HG03103 (cell line): ENCODE results near the gene PACS2.
"Not testable (repeated sequence)": the region's sequence is repeated elsewhere in the genome, so short reads cannot be mapped to it uniquely, and the experiment has no call there.

Experiments
- ATAC-seq: cut with Tn5 transposase; IDR thresholded peaks from one replicate; pipeline ENCODE4 v1.9.1; 2021; ENCODE audit warnings: low read depth; ENCODE audit not compliant: unreplicated experiment

The PACS2 gene

DNA sequence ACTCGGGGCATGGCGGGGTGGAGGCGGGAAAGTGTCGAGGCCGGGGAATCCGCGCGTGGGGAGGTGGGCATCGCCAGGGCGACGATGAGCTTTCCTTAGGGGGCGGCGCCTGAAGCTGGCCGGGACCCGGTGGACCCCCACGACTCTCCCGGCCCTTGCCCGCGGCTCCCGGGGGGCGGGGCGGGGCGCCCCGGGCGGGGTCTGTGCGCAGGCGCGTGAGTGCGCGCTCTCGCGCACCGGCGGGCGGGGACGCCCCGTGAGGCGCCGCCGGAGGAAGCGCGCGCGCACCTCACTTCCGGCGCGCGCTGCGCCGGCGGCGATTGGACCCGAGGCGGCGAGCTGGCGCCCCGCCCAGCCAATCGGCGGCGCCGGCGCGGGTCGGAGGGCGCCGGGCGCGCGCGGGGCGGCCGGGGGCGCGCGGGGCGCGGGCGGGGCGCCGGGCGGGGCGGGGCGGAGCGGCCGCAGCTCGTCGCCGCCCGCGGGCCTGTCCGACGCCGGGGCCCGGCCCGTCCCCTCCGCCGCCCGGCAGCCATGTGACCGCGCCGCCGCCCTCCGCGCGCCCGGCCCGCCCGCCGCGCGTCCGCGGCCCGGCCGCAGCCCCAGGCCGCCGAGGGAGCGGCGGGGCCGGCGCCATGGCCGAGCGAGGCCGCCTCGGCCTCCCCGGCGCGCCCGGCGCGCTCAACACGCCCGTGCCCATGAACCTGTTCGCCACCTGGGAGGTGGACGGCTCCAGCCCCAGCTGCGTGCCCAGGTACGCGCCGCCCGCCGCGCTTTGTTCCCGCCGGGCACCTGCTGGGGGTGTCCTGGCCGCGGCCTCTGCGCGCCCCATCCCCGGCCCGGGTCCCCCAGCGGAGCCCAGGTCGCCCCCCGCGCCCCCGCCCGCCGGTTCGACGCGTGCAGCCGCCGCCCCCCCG is at the start of gene PACS2:
PACS2 (plus strand) TSS at position 462 of the 914 bp plus-strand sequence; CDS start at position 633, 171 bp downstream.
- peak; percentile 55 for ATAC-seq

DNA sequence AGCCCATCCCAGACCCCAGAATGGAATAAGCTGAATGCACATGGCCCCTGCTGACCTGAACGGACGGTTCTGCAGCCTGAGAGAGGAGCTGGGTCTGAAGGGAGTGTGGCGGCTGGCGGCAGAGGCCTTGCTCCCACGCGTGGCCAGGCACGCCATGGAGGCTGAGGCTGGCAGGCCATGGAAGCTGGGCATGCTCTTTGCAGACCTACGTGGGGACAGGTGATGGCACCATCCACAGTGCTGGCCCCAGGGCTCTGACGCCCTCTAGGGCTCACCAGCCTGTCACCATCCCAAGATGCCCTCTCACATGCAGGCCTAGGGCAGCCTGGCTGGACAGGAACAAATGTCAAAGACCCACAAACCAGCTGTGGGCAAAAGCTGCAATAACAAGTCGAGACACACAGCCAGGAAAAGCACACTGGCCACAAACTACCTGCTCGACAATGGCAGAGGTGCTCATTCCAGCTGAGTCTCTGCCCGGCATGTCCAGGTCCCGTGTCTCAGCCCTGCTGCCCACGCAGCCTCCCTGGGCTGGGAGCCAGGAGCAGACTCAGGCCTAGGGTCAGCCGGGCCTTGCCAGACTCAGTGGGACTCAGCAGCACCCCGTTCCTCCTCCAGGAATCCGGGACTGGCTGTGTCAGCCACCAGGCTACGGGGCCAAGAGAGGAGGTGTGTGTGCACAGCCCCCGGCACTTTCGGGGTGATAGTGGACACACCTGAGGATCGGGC is 46.6 kb upstream of the PACS2 start:
- no peak for ATAC-seq

DNA sequence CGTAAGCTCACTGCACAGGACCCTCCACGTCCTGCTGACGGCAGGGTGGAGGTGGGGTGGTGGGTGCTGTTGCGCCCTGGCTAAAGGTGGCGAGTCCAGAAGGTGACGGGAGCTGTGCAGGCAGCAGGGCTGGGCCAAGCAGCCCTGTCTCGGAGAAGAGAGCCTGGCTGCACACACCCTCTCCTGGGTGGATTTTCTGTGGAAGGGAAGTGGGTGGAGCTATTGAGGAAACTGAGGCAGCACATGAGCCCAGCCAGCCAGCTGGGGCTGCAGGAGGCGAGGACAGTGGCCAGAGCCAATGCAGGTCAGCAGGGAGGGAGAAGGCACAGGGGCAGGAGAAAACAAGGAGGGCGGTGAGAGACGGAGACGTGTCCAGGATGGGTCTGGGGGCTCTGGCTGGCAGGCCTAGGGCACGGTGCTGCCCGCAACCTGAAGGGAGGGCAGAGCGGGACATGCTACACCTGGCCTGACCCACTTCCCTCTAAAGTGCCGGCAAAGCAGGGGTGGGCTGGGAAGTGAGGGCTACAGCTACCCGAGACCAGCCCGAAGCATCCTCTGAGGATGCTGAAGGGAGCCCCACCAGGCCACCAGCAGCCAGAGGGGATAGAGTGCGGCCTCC is 45.7 kb upstream of the PACS2 start:
- no peak for ATAC-seq

DNA sequence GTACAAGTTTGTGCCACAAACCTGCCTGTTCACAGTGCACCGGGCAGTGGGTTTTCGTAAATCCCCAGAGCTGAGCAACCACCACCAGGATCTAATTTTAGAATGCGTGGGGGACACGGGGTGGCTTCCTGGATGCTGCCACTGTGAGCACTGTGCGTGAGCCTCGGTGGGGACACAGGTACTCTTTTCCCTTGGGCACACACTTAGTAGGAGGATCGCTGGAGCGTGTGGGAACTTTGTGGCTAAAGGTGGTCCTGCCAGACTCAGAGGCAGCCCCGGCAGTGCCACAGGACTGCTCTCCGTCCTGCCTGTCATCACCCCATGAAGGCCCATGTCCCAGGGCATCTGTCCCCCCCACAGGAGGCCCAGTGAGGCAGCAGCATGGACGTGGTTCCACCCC is 45.1 kb upstream of the PACS2 start:
- ATAC-seq: no peak

DNA sequence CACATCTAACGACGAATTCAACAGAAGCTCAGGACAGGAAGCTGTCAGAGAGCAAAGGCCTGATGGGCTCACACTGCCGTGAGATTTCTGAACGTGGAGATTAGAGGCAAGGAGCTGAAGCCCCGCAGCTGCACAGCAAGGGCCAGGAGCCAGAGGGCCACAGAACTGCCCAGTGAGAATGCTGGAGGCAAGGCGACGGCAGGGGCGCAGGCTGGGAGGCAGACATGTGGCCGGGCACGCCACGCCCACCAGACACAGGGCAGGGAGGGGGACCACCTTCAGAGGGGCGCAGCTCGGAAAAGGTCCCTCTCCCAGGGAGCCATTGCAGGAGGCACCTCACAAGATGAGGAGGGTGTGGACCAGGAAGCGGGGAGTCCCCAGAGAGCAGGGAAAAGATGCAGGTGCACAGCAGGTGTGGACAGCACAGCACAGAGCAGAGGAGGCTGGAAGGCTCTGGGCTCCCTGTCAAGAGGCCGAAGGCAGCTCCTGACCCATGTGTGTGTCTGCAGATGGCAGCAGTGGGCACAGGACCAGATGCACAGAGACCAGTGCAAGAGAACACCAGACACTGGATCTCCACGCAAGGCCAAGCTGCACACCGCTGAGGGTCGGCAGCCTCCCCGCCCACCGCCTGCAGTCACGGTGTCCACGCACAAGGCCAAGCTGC is 43.2 kb upstream of the PACS2 start:
- no peak for ATAC-seq

DNA sequence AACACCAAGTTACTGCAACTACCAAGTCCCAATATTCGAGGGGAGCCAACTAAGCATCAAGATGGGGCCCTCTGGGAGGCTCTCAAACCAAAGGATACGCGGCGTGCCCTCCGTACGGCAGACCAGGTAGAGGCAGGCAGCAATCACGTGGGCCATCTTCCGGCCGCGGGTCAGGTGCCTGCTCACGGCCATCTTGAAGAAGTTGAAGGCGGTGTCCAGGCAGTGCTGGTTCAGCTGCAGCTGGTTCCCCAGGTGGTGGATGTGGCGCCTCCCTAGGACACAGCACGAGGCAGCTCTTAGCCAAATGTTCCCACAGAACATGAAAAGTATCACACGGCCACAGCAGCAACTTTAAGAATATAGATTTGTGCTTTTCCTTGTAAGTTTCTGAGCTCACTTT is 41.9 kb upstream of the PACS2 start:
- ATAC-seq: no peak

DNA sequence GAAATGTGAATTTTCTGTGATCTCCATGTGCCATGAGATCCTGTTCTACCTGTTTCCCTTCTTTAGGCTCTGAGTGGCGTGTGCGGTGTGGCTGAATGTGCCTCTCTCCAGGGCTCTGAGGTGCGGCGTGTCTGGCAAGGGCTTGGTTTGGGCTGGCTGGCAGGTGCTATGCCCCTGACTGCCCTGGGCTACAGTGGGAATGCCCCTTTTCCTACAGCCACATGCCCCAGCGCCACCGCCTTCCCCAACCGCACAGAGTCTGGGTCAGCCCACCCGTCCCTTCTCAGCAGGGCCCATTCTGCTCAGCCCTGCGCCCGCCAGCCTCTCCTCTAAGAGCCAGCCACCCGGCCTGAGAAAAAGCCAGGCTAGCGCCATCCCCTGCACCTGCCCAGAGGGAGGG is 41.5 kb upstream of the PACS2 start:
- no peak for ATAC-seq

DNA sequence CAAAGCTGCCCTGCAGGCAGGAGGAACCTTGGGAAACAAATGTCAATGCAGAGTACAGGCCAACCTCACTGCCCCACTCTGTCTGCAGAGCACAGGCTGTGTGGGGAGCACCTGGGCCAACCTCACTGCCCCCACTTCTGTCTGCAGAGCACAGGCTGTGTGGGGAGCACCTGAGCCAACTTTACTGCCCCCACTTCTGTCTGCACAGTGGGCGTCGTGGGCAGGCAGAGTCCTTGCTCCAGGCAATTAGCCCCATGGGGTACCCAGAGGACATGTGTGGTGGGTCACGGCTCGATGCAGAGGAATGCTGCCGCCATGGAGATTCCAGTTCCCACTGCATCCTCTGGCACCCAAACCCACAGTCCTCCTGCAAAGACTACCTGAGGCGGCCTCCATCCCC is 39.9 kb upstream of the PACS2 start:
- no peak for ATAC-seq

DNA sequence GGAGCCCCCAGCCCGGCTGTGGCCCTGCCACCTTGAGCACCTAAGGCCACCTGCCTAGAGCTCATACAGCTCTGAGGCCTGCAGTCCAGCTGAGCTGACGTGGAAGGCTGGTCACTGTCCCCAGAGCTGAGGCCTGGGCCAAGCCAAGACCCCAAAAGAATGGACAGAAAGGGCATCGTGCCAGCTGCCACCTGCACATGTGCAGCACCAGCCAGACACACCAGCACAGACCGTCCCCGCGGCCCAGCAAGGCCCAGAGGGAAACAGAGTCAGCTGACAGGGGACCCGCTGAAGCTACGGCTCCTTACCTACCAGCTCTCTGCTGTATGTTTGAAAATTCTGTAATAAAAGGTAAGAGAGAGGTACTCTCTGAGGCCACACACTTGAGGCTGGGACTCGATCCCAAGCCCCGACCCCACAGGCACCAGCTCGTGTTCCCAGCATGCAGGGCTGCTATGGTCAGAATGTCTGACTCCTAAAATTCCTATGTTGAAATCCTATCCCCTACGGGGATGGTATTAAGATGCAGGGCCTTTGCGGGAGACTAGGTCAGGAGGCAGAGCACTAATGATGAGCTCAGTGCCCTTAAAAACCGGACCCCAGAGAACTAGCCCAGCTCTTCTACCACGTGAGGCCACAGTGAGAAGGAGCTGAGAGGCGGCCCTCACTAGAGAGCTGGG is 39.1 kb upstream of the PACS2 start:
- no peak for ATAC-seq

DNA sequence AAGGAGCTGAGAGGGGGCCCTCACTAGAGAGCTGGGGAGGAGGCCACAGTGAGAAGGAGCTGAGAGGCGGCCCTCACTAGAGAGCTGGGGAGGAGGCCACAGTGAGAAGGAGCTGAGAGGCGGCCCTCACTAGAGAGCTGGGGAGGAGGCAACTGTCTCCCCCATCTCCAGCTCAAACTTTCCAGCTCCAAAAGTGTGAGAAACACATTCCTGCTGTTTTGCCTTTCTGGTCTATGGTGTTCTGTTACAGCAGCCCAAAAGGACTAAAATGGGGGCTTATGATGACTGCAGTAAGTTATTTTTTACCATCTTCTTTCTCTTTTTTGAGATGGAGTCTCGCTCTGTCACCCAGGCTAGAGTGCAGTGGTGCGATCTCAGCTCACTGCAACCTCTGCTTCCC is 37.1 kb upstream of the PACS2 start:
- not testable (repeated sequence) for ATAC-seq

DNA sequence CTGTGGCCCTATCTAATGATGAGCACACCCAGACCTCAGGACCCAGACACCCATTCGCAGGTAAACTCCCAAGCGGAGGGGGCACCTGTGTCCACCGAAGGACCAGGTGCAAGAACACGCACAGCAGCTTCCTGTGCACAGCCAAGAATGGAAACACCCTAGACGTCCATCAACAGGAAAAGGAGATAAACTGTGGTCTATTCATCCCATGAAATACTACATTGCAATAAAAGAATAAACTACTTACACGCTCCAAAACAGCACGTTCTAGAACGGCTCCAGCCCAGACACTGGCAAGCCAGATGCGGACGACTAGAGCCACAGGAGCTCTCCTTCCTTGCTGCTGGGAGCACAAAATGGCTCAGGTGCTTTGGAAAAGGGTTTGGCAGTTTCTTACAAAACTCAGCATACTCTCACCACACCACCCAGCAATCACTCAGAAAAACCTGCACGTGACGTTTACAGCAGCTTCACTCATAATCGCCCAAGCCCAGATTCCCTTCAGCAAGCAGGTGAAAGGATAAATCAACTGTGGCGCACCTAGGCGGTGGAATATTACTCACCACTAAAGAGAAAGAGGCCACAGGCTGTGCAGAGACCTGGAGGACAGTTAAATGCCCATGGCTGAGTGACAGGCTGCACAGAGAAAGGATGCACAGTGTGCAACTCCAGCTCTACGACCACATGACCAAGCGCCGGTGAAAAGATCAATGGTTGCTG is 34.7 kb upstream of the PACS2 start:
- no peak for ATAC-seq

DNA sequence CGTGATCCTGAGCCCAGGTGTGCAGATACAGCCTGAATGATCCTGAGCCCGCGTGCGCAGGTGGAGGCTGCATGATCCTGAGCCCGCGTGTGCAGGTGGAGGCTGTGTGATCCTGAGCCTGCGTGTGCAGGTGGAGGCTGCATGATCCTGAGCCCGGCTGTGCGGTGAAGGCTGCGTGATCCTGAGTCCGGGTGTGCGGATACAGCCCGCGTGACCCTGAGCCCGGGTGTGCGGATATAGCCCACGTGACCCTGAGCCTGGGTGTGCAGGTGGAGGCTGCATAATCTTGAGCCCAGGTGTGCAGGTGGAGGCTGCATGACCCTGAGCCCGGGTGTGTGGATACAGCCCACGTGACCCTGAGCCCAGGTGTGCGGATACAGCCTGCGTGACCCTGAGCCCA is 34.0 kb upstream of the PACS2 start:
- ATAC-seq: no peak

DNA sequence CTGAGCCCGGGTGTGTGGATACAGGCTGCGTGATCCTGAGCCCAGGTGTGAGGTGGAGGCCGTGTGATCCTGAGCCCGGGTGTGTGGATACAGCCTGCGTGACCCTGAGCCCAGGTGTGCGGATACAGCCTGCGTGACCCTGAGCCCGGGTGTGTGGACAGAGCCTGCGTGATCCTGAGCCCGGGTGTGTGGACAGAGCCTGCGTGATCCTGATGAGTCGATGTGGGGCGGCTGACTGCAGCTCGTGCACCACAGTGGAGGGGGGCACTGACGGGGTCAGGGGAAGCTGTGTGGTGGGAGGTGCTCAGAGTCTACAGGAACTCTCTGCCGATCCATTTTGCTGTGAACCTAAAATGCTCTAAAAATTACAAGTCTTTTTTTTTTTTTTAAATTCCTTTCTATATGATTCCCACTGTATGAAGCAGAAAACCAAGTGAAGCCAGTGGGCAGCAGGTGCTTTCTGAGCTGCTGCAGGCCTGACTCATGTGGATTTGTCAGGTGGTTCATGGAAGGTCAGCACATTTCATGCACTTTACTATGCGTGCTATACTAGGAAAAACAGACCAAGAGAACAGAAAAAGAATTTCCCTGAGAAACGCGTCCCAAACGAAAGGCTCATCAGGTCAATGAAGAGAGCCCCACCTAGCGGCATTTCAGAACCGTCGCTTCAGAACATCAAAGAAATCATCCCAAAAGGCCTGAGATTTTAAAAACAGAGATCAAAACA is 33.0 kb upstream of the PACS2 start:
- ATAC-seq: no peak

DNA sequence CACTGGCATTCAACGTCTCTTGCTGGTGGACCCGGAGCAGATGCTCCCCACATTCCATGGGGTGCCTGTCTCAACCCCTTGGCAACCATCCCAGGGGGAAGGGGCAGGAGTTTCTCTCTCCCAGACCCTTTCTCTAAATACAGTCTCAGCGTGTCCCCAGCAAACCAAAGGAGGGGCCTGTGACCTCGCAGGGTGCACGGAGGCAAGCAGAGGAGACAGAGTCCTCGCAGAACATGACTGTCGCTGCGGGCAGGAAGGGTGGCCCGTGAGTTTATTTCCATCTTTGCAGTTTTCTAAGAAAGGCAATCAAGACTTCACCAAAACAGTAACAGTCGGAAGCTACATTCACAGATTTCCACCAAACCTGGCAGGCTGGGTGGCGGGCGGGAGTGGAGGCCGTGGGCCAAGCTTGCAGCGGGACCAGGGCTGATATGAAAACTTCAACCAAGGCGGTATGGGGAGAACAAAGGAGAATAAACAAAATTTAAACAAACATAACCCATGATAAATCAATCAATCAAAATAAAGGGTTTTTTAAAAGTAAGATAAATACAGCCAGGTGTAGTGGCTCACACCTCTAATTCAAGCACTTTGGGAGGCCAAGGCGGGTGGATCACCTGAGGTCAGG is 32.3 kb upstream of the PACS2 start:
- no peak for ATAC-seq

DNA sequence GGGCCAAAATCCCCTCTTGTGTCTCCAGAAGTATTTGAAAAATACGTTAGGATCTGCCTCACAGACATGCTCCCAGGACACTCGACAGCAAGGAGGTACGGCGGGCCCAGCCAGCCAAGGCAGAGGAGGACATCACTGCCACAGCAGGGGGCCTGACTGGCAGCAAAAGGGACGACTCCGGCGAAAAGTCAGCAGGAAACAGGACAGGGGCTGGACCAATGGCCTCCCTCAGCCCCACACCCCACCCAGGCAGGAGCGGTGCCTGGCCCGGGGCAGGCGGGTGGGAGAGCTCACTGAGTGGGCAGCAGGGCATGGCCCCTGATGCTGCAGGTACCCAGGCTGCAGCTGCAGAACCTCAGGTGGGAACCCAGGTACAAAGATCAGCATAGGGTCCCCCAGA is 31.5 kb upstream of the PACS2 start:
- no peak for ATAC-seq

DNA sequence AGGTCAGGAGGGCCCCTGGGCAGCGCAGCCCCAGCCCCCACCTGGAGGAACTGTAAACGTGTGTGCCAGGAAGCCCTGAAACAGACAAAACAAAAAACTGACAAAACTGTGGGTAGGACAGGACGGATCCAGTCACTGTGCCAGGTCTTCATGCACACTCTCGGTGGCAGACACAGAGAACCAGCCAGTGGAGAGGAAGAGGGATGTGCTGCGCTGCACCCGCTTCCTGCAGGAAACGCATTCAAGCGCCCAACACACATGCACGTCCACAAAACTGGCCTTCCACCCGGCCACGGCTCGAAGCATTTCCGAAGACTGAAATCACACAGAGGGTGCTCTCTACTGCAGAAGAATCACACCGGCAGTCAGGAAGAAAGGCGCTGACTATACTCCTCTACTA is 30.6 kb upstream of the PACS2 start:
- no peak for ATAC-seq

DNA sequence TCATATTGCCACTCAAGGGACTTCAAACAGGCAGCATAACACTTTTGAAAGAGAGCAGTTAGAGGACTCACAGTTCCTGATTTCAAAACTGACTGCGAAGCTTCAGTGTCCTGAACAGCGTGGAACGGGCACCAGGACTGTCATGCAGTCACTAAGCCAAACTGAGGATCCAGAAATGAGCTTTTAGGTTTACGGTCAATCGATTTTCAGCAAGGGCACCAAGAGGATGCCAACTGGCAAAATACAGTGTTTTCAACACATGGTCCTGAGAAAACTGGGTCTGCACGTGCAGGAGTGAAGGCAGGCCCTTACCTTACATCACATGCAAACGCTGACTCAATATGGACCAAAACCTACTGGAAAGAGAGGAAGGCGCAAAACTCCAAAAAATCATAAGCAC is 29.4 kb upstream of the PACS2 start:
- ATAC-seq: no peak

DNA sequence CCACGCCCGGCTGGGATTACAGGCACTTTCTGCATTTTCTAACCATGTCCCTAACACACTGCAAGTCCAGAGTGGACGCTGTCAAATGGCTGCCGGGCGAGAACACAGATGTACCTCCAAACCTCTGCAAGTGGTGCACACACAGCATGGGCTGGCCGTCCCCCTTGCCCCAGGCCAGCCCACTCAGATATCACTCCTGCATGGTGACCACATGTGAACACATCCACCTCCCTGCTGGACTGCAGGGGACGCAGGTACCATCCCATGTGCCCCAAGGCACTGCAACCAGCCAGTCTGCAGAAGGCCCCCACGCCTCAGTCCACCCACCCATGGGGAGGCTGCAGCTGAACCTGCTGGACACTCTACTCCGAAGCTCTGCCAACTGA is 27.8 kb upstream of the PACS2 start:
- ATAC-seq: no peak
